GM23338 (cell line): ENCODE results near the gene CEP95.

Experiments used
- CREB1 ChIP-seq: fragments of 250-450 bp; sonication (Bioruptor Pico); IDR thresholded peaks from 2 replicates; pipeline ENCODE4 v1.5.0; 2020; ENCODE audit warnings: low read depth, mild to moderate bottlenecking, moderate library complexity
- CTCF ChIP-seq, 2 experiments: fragments of 200-600 bp in 1 of 2; sonication (generic) in 1 of 2; conservative IDR thresholded peaks; 2 replicates each; pipeline versions ENCODE4 v1.5.1 to v1.6.1; 2016 to 2017; ENCODE audit warnings: antibody characterized with exemption in 2 of 2, low read depth in 2 of 2, mild to moderate bottlenecking in 2 of 2, moderate library complexity in 1 of 2
- EZH2 ChIP-seq: fragments of 200-600 bp; sonication (generic); IDR thresholded peaks from one replicate; pipeline ENCODE4 v1.8.0; 2017; ENCODE audit warnings: antibody characterized with exemption, mild to moderate bottlenecking, low read depth; ENCODE audit not compliant: unreplicated experiment
- EZH2phosphoT487 ChIP-seq: fragments of 200-600 bp; sonication (generic); IDR thresholded peaks from one replicate; pipeline ENCODE4 v1.8.1; 2018; ENCODE audit warnings: antibody characterized with exemption; ENCODE audit not compliant: unreplicated experiment
- JUNB ChIP-seq: IDR thresholded peaks from one replicate; pipeline ENCODE4 v1.6.1; 2016; ENCODE audit warnings: antibody characterized with exemption; ENCODE audit not compliant: unreplicated experiment
- NANOG ChIP-seq: IDR thresholded peaks from 2 replicates; pipeline ENCODE4 v1.6.1; 2016; ENCODE audit warnings: antibody characterized with exemption, borderline replicate concordance
- POLR2AphosphoS5 ChIP-seq: IDR thresholded peaks from 2 replicates; pipeline ENCODE4 v1.6.1; 2016; ENCODE audit warnings: antibody characterized with exemption, low read depth
- REST ChIP-seq: IDR thresholded peaks from one replicate; pipeline ENCODE4 v1.6.1; 2018; ENCODE audit warnings: antibody characterized with exemption; ENCODE audit not compliant: unreplicated experiment

- TF ChIP-seq JUNB: no peak
- no peak for TF ChIP-seq CTCF (conservative IDR thresholded peaks at IDR 0.05; ENCODE audit: low read depth in 2 of 2)
- no peak for TF ChIP-seq REST
- no peak for TF ChIP-seq POLR2AphosphoS5
- no peak for TF ChIP-seq EZH2phosphoT487
- no peak for TF ChIP-seq EZH2
- TF ChIP-seq CREB1 (CRISPR knock-in tag): no peak
- TF ChIP-seq NANOG: no peak
Observed at GRCh38 chr17:64531955-64532371, 25.2 kb downstream of the CEP95 start.
